Neuronal stem cell (in vitro differentiated cells): ENCODE results near the gene S100PBP.

ENCODE experiments used
- DNase-seq: peaks from one replicate; pipeline ENCODE4 v3.0.0-alpha.2; 2013; ENCODE audit warnings: low spot score
- H2AFZ ChIP-seq: one replicate; pipeline ENCODE4 v1.6.1; 2013; ENCODE audit warnings: mild to moderate bottlenecking, low read length, inconsistent platforms
- H2AK5ac ChIP-seq: 2 replicates; pipeline ENCODE4 v1.6.1; 2013; ENCODE audit warnings: low read depth, mild to moderate bottlenecking, inconsistent platforms, low read length, moderate library complexity, mixed read lengths
- H2BK120ac ChIP-seq: 2 replicates; pipeline ENCODE4 v1.6.1; 2013; ENCODE audit warnings: low read depth, mild to moderate bottlenecking, inconsistent platforms, low read length, moderate library complexity, mixed read lengths
- H2BK12ac ChIP-seq: one replicate; pipeline ENCODE4 v1.6.1; 2013; ENCODE audit warnings: low read length, inconsistent platforms
- H2BK15ac ChIP-seq: 2 replicates; pipeline ENCODE4 v1.6.1; 2013; ENCODE audit warnings: mild to moderate bottlenecking, low read length, inconsistent platforms, mixed read lengths
- H2BK5ac ChIP-seq: one replicate; pipeline ENCODE4 v1.6.1; 2013; ENCODE audit warnings: inconsistent platforms, mild to moderate bottlenecking, low read length, moderate library complexity
- H3K14ac ChIP-seq: one replicate; pipeline ENCODE4 v1.6.1; 2013; ENCODE audit warnings: low read length, inconsistent platforms
- H3K18ac ChIP-seq: 2 replicates; pipeline ENCODE4 v1.6.1; 2013; ENCODE audit warnings: low read length, inconsistent platforms
- H3K23ac ChIP-seq: 2 replicates; pipeline ENCODE4 v1.6.1; 2013; ENCODE audit warnings: low read depth, mild to moderate bottlenecking, mixed read lengths, low read length, inconsistent platforms; ENCODE audit not compliant: poor library complexity
- H3K27ac ChIP-seq: replicated peaks from 3 replicates; pipeline ENCODE4 v1.5.1; 2013; ENCODE audit warnings: low read length, inconsistent platforms
- H3K27me3 ChIP-seq, 3 experiments: 2 replicates each; pipeline ENCODE4 v1.6.1; 2013; ENCODE audit warnings: low read length in 3 of 3, mild to moderate bottlenecking in 2 of 3, inconsistent platforms in 1 of 3, low read depth in 1 of 3, mixed read lengths in 1 of 3, moderate library complexity in 1 of 3; ENCODE audit not compliant: control insufficient read depth in 3 of 3, insufficient read depth in 3 of 3
- H3K36me3 ChIP-seq, 2 donors: replicated peaks in 1 of 2; 2 replicates each; pipeline ENCODE4 v1.6.1; 2013; ENCODE audit warnings: low read length in 2 of 2; ENCODE audit not compliant: control insufficient read depth in 2 of 2, insufficient read depth in 2 of 2
- H3K4ac ChIP-seq: 2 replicates; pipeline ENCODE4 v1.6.1; 2013; ENCODE audit warnings: inconsistent platforms, mild to moderate bottlenecking, low read length, moderate library complexity
- H3K4me1 ChIP-seq, 2 donors: 1 replicate in 1 of 2; 2 replicates in 1 of 2; pipeline ENCODE4 v1.6.1; 2013; ENCODE audit warnings: low read length in 2 of 2, low read depth in 1 of 2; ENCODE audit not compliant: control insufficient read depth in 2 of 2, insufficient read depth in 1 of 2
- H3K4me2 ChIP-seq: one replicate; pipeline ENCODE4 v1.6.1; 2013; ENCODE audit warnings: mild to moderate bottlenecking, low read length, inconsistent platforms; ENCODE audit not compliant: insufficient read depth, poor library complexity, severe bottlenecking
- H3K4me3 ChIP-seq, 2 donors: 2 replicates each; pipeline ENCODE4 v1.5.1; 2013; ENCODE audit warnings: low read length in 2 of 2, mild to moderate bottlenecking in 2 of 2, inconsistent platforms in 1 of 2, moderate library complexity in 1 of 2
- H3K79me1 ChIP-seq: one replicate; pipeline ENCODE4 v1.6.1; 2013; ENCODE audit warnings: low read depth, mild to moderate bottlenecking, inconsistent platforms, low read length, moderate library complexity
- H3K9ac ChIP-seq: one replicate; pipeline ENCODE4 v1.6.1; 2013; ENCODE audit warnings: mild to moderate bottlenecking, low read depth, low read length, inconsistent platforms; ENCODE audit not compliant: poor library complexity
- H3K9me3 ChIP-seq, 2 donors: replicated peaks in 1 of 2; 2 replicates each; pipeline versions ENCODE3 to v1.6.1; 2013; ENCODE audit warnings: low read length in 2 of 2, mild to moderate bottlenecking in 2 of 2, inconsistent platforms in 1 of 2, low read depth in 1 of 2, mixed read lengths in 1 of 2, moderate library complexity in 1 of 2; ENCODE audit not compliant: control insufficient read depth in 2 of 2, insufficient read depth in 1 of 2
- H4K8ac ChIP-seq: one replicate; pipeline ENCODE4 v1.6.1; 2013; ENCODE audit warnings: low read depth, mild to moderate bottlenecking, inconsistent platforms, low read length, moderate library complexity
- H4K91ac ChIP-seq: one replicate; pipeline ENCODE4 v1.6.1; 2013; ENCODE audit warnings: low read length, low read depth, mild to moderate bottlenecking, inconsistent platforms; ENCODE audit not compliant: poor library complexity
- WGBS, 2 donors: extraction: QIAGEN DNeasy Blood & Tissue Kit; methylation state at CpG; one replicate each; pipeline ENCODE4 v1.1.7; 2013; ENCODE audit warnings: missing lambda C conversion rate in 2 of 2, mixed read lengths in 1 of 2; ENCODE audit not compliant: insufficient read length in 2 of 2, insufficient replicate concordance in 1 of 2; ENCODE audit errors: extremely low coverage in 2 of 2; 5-methylcytosine and 5-hydroxymethylcytosine counted together

The S100PBP gene

DNA sequence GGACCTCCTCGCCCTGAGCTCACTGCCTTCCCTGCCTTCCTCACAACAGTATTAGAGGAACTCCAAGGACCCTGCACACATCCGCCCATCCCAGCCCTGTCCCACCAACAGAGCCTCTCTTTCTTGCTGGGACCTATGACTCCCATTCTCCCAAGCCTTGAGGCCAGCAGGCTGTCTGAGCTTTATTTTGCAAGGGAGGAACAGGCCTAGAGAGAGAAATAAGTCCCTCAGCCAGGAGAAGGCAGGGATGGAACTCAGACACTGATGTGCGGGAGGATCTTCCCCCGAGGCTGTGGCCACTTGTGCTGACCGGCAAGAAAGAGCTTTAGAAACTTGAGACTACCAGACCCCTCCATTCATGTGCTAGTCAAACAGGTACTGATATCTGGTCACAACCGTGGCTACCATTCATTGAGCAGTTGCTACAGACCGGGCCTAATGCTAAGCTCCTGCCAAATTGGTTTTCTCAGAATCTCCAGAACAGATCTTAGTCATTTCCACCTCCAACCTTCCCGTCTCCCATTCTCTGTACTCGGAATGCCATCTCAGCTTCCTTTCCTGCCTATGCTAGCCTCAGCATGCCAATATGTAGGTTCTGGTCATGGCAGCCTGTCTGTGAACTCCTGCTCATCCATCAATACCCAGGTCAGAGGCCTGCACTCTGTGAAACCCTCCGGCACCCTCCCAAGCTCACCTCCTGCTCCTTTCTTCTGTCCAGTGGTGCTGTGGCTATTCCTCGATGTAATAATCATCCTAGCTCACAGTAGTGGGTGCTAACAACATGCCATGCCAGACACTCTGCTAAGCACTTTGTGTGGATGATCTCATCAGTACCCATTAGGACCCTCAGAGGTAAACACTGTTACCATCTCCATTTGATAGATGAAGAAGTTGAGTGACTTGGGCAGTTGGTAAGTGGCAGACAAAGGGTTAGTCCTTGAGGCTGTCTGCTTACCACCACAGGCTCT, 79.9 kb downstream of the S100PBP start:
- WGBS, 2 donors, result no CpG with 5 or more reads among the region's 11 CpGs

GRCh38 chr1:32898056-32898455, 80.6 kb downstream of the S100PBP start:
- Histone ChIP-seq H4K8ac (no peak overlapping the region), H3K9me3 (peaks cover 0 to 4% of the 10 kb centered on the region in 2 donors), H3K4me1 (peaks cover 11 to 12% of the 10 kb centered on the region in 2 donors), H3K79me1 (peaks cover 5% of the 10 kb centered on the region), H3K4me2 (no peak overlapping the region), H2AFZ (no peak overlapping the region), H3K9ac (no peak overlapping the region), H3K4ac (no peak overlapping the region), H3K4me3 (no peak overlapping the region), H3K14ac (no peak overlapping the region), H2BK5ac (no peak overlapping the region), H2BK12ac (no peak overlapping the region), H3K27ac (no peak overlapping the region), H4K91ac (no peak overlapping the region), H2AK5ac (no peak overlapping the region), H2BK15ac (no peak overlapping the region), H3K36me3 (no peaks in the 10 kb centered on the region), H3K18ac (peak overlapping the region; percentile 58), H2BK120ac (no peak overlapping the region), H3K27me3 (peaks cover 10 to 80% (median 38%) of the 10 kb centered on the region in 3 experiments), H3K23ac (peak overlapping the region; percentile 94)
- WGBS, 2 donors, result no CpG with 5 or more reads among the region's 9 CpGs
- no peak for DNase-seq

More for the DNA sequence above, 79.9 kb downstream of the S100PBP start:
- H3K79me1 ChIP-seq, result peaks cover 5% of the 10 kb centered on the region
- no peak overlapping the region for H3K27ac ChIP-seq
- H3K4ac ChIP-seq, result no peak overlapping the region
- no peak overlapping the region for H3K14ac ChIP-seq
- no peak overlapping the region for H4K91ac ChIP-seq
- H3K18ac ChIP-seq, result no peak overlapping the region
- H3K4me1 ChIP-seq, result peaks cover 11 to 17% of the 10 kb centered on the region in 2 donors
- H2BK5ac ChIP-seq, result no peak overlapping the region
- H2BK12ac ChIP-seq, result no peak overlapping the region
- peak overlapping the region; percentile 94 for H3K23ac ChIP-seq
- H3K9ac ChIP-seq, result no peak overlapping the region
- no peak overlapping the region for H2BK15ac ChIP-seq
- H3K4me3 ChIP-seq, result no peak overlapping the region
- peaks cover 10 to 79% (median 33%) of the 10 kb centered on the region in 3 experiments for H3K27me3 ChIP-seq
- no peak overlapping the region for H3K4me2 ChIP-seq
- H2BK120ac ChIP-seq, result no peak overlapping the region
- no peaks in the 10 kb centered on the region for H3K36me3 ChIP-seq
- H3K9me3 ChIP-seq, result peaks cover 0 to 6% of the 10 kb centered on the region in 2 donors
- DNase-seq, result no peak
- H2AK5ac ChIP-seq, result no peak overlapping the region
- no peak overlapping the region for H4K8ac ChIP-seq
- H2AFZ ChIP-seq, result no peak overlapping the region

- no CpG with 5 or more reads among the region's 3 CpGs for WGBS, 2 donors
- Histone ChIP-seq H4K91ac (no peak overlapping the region), H3K27ac (no peak overlapping the region), H3K27me3 (peaks cover 10 to 83% (median 38%) of the 10 kb centered on the region in 3 experiments), H2BK12ac (no peak overlapping the region), H3K9me3 (peaks cover 0 to 4% of the 10 kb centered on the region in 2 donors), H3K4me1 (peaks cover 6 to 12% of the 10 kb centered on the region in 2 donors), H2AFZ (no peak overlapping the region), H3K9ac (no peak overlapping the region), H2BK5ac (no peak overlapping the region), H3K23ac (peak overlapping the region; percentile 83), H3K4me3 (no peak overlapping the region), H3K4ac (no peak overlapping the region), H3K36me3 (no peaks in the 10 kb centered on the region), H2BK15ac (no peak overlapping the region), H2AK5ac (peak overlapping the region; percentile 51), H4K8ac (no peak overlapping the region), H2BK120ac (no peak overlapping the region), H3K4me2 (no peak overlapping the region), H3K79me1 (peaks cover 5% of the 10 kb centered on the region), H3K14ac (no peak overlapping the region), H3K18ac (peak overlapping the region; percentile 49)
- no peak for DNase-seq
These were observed 81.5 kb downstream of the S100PBP start for GRCh38 chr1:32898958-32899357.

- no CpG with 5 or more reads among the region's 7 CpGs for WGBS, 2 donors
- Histone ChIP-seq H3K79me1 (peaks cover 5% of the 10 kb centered on the region), H3K23ac (peak overlapping the region; percentile 75), H3K36me3 (no peaks in the 10 kb centered on the region), H2BK5ac (no peak overlapping the region), H3K4me2 (no peak overlapping the region), H3K27me3 (peaks cover 10 to 80% (median 38%) of the 10 kb centered on the region in 3 experiments), H3K4me1 (peaks cover 2 to 9% of the 10 kb centered on the region in 2 donors), H3K4me3 (no peak overlapping the region), H4K8ac (no peak overlapping the region), H4K91ac (peak overlapping the region; percentile 59), H2AFZ (no peak overlapping the region), H2BK15ac (peak overlapping the region; percentile 70), H3K18ac (peak overlapping the region; percentile 33), H2BK12ac (no peak overlapping the region), H3K27ac (no peak overlapping the region), H3K9ac (no peak overlapping the region), H3K14ac (no peak overlapping the region), H3K4ac (no peak overlapping the region), H3K9me3 (peaks cover 0 to 4% of the 10 kb centered on the region in 2 donors), H2AK5ac (peak overlapping the region; percentile 87), H2BK120ac (no peak overlapping the region)
- no peak for DNase-seq
These were observed 82.3 kb downstream of the S100PBP start for GRCh38 chr1:32899586-32900296.
